ENCODE data around the gene MOCS3.

Gene MOCS3, protein sequence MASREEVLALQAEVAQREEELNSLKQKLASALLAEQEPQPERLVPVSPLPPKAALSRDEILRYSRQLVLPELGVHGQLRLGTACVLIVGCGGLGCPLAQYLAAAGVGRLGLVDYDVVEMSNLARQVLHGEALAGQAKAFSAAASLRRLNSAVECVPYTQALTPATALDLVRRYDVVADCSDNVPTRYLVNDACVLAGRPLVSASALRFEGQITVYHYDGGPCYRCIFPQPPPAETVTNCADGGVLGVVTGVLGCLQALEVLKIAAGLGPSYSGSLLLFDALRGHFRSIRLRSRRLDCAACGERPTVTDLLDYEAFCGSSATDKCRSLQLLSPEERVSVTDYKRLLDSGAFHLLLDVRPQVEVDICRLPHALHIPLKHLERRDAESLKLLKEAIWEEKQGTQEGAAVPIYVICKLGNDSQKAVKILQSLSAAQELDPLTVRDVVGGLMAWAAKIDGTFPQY
- 3.1 to 15.9 (median 10.4) reads per million in 17 experiments for total RNA-seq

DNA sequence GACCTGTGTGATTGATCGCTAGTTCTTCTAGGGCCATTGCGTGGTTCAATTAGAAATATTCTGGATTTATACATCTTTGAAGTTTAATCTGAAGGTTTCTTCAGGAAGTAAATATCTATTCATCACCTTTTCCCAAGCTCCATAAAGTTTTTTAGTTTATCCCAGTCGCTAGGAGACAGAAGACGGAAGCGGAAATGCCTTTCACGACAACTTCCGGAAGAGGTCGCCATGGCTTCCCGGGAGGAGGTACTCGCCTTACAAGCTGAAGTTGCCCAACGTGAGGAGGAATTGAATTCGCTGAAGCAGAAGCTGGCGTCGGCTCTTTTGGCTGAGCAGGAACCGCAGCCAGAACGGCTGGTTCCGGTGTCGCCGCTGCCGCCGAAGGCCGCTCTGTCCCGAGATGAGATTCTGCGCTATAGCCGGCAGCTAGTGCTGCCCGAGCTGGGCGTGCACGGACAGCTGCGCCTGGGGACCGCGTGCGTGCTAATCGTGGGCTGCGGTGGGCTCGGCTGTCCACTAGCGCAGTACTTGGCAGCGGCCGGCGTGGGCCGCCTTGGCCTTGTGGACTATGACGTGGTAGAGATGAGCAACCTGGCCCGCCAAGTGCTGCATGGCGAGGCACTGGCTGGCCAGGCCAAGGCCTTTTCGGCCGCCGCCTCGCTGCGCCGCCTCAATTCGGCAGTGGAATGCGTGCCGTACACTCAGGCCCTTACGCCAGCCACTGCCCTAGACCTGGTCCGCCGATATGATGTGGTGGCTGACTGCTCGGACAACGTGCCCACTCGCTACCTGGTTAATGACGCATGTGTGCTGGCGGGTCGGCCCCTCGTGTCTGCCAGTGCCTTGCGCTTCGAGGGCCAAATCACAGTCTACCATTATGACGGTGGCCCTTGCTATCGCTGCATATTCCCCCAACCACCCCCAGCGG lies at the start of gene MOCS3:
Gene MOCS3, plus strand, starts transcription at position 204 of the 928 bp plus-strand sequence. Its CDS starts 25 bp downstream, at position 229.
- DNase-seq, result peak; percentile 95 to 99 (median 96)

DNA sequence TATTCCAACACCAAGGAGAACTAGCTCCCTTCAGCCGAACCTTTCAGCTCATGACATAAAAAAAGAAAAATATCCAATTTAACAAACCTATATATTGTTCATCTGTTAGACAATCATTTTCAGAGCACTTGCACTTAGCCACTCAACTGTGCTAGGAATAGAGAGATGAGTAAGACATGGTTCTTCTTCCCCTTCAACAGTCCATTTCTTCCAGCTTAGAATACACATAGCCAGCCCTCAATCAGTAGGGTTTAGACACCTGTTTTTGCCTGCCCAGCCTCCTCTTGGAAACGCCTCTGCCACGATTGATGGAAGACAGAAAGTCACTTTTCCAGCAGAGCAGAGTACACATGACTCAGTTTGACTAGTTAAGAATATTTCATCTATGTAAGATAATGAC lies 49.2 kb upstream of the MOCS3 start:
- peak in 1 of 4 experiments; percentile 12 for DNase-seq

DNA sequence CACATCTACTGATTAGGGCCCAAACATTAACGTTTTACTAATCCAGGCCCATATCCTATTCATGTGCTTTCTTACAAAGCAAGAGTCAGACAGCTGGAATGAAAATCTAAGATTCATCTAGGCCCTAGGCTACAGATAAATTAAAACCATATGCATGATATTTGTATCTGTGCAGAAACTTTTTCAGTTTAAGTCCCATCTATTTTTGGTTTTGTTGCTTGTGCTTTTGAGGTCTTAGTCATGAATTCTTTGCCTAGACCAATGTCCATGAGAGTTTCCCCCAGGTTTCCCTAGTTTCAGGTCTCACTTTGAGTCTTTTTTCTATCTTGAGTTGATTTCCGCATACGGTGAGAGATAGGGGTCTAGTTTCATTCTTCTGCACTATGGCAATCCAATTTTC lies 47.6 kb upstream of the MOCS3 start:
- no peak for DNase-seq

DNA sequence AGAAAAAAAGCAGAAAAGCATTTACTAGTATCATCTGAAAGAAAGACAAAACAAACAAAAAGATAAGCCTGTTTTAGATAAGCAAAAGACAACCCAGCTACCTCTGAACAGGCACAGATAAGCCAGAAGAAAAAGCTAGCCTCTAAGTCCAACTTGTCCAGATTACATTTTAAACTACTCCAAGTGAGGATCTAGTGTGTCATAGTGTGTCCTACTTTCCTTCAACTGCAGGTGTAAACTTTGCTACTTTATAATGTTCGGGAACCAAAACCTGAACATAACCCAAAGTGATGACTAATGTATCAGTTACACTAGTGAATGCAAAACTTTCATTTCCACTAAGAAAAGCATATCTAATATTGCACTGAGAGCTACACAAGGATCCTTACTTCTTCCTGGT lies 46.9 kb upstream of the MOCS3 start:
- DNase-seq, result no peak

DNA sequence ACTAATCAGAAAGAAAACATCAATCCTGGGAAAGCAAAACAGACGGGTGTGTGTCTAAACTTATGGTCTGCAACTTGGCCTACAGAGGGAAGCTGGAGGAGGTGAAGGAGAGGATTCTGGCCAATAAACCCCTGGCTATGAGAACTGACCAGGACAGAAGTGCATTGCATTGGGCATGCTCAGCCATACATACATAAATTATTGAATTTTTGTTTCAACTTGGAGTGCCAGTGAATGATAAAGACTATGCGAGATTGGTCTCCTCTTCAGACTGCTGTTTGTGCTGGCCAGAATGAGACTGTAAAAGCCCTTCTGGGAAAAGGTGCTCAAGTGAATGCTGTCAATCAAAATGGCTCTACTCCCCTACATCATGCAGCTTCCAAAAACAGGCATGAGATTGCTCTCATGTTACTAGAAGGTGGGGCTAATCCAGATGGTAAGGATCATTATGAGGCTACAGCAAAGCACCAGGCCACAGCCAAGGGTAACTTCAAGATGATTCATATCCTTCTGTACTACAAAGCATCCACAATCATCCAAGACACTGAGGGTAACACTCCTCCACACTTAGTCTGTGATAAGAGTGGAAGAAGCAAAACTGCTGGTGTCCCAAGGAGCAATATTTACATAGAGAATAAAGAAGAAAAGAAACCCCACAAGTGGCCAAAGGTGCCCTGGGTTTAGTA lies 44.8 kb upstream of the MOCS3 start:
- DNase-seq, result no peak

DNA sequence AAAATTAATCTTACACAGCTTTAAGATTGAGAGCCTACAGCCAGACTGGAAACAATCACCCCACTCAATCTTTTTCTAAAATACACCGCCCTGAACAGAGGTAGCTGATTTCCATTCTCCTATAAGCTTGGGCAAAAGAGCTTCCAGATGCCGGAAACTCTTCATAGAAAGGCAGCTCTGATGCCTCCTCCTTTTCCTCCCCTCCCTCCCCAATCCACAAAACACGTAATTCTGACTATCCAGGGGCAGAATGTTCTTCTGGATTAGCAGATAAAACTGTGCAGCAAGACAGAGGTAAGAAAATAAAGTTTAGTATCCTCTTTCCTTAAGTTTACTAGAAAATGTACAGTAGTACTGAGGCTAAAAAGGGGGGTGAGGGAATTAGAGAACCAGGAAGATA lies 43.2 kb upstream of the MOCS3 start:
- DNase-seq, result no peak

DNA sequence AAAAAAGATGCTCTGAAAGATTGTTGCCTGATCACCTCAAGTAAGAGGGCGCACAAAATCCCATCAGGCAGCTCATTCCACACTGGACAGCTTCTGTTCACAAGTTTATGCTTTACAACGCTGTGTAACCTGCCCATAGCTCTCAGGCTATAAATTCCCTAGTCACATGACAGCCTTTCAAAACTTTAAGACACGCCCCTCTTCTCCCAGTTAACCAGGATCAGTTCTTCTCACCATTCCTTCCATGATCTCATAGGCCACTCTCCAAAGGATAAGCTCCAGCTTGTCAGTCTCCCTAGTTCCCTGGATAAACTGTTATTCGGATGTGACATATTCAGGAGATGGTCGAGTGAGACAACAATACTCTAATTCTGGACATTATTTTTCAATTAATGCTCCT lies 42.4 kb upstream of the MOCS3 start:
- DNase-seq, result no peak

DNA sequence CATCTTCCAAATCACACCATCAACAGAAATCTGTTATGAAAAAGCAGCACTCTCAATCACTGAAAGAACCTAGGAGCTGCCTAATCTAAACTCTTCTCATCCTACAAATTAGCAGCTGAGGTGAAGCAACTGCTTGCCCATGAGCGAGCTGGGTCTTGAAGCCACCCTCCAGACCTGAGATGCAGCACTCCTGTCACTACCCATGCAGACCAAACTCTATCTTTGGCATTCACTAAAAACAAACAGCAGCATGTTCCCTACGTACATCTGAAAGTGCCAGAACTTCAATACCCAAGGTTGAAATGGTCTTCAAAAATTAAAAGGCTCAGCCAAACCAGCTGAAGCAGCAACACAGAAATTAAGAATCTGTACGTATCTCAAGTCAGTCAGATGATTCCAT lies 41.7 kb upstream of the MOCS3 start:
- no peak for DNase-seq

DNA sequence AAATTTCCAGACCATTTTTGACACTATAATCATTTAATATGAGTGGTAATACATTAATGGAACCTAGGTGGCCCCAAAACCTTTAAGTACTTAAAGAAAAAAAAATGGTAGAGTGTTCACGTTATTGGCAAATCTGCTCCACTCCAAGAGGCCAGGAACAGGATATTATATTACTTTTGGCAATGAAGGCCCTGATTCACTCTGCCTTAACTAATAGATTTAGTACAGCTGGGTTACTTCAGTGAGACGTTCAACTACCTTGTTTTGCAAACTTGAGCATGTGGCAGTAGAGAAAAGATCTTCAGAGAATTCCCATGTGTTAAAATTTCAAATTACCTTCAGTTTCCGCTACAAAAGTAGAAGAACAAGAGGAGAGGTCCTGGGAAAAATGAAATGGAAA lies 40.2 kb upstream of the MOCS3 start:
- DNase-seq, result no peak

DNA sequence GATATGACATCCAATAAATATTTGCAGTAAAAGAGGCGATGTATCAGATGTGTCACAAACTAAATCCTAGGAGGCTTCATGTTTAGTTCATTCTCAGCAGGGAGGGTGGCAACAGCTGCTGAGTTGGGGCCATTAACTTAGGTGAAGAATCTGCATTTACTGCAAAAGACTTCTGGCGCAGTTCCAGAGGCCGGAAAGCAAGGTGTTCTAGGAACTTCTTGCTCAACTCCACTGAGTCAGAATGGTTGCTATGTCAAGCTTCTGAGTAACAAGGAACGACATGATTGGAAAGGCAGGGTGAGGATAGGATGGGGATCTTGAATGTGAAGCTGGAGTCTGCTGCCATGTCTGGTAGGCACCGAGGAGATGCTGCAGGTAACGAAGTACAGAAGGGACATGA lies 39.1 kb upstream of the MOCS3 start:
- no peak for DNase-seq

DNA sequence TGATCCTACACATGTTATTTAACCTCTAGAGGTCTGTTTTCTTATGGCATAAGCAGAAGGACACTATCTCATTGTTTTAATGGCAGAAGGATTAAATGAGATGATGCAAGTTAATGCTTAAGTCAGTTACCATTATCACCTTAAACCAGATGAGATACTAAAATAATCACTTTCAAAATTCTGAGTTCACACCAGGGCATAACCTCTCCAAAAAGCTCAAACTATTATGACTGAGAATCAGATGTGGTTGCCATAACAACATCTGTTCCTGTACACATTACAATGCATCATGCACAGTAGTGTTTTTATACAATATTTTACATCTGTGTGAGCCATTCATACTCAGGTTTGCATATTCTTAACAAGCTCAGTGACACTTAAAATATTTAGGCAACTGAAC lies 37.6 kb upstream of the MOCS3 start:
- DNase-seq, result no peak

DNA sequence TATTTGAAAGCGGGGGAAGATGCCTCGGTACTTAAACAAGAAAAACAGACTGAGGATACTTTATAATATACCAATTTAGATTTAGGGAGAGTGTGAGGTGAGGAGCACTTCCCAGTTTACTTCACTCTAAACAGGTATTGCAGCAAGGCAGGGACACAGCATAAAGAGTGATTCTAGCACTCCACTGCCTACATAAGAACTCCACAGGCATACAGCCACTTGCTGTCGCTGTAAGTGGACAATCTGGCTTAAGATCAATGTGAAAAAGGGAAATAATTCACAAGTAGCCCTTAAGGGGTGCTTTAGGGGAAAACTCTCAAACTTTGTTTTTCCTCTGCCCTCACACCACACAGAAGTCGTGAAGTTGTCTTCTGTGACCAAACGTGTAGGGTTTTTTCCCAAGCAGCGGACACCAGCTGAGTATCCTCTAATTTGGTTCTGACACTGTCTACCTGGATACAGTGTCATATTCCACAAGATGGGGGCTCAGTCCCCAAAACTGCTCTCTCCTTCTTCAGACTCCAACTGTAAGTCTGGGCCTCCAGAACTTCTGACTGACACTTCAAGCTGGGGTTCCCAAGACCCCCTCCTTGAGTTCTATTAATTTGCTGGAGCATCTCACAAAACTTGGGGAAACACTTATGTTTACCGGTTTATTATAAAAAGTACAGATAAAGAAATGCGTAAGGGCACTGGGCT lies 36.7 kb upstream of the MOCS3 start:
- DNase-seq, result no peak

DNA sequence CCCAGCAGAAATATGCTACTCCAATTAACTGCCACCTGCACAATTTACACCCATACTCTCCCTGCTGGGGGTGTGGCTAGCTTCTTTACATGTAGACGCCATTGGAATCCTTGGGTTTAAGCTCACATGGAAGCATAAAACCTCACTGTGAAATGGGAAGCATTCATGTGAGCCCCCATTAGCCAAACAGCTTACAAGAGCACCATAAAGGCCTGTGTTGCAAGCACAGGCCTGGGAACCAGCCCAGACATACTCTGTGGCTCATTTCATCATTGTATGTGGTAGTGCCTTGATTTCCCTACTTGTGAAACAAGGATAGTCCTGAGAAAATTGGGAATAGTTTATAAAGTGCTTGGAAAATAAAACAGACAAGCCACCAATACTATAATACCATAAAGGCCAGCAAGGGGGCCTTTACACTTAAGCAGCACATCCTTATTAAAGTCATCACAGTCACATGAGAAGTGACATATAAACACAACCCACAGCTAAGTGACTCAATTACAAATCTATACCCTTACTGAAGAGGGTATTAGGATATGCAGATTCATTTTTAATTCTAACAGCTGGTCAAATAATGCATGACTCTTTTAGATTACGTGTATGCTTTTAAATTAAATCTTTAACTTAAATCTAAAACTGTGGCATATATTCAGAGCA lies 34.2 kb upstream of the MOCS3 start:
- DNase-seq, result peak; percentile 3 to 53 (median 30)

DNA sequence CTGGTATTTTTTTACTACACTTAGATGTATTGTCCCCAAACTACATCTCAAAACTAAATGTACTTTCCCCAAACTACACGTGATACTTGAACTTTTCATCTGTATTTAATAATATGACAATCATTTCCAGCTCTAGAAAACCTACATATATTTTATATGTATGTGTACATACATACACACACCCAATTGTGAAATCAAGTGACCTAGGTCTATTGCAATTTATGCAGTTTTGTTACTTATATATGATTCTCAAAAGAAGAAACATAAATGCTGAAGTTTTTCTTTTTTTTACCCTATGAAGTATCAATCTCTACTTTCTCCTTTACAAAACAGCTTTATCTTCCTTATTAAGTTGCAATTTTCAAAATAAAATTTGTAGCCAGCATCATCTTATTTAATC lies 32.1 kb upstream of the MOCS3 start:
- peak in 2 of 4 experiments; percentile 23 to 30 for DNase-seq

DNA sequence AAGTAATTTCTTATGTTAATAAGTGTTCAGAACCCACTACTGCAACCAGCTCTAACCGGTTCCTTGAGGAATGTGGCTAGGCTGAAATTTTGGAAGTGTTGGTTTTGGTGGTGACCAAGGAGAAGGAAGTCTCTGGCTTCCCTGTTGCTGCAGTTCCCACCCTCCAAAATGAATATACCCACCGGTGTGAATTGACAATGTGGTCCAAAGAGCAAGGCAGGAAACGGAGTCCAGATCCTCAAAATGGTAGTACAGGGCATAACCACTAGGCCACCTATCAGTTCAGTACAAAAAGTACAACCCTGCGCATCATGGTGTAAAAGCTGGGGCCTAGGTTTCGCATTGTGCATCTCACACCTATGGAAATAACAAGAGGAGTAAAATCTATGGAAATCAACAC lies 30.1 kb upstream of the MOCS3 start:
- no peak for DNase-seq

DNA sequence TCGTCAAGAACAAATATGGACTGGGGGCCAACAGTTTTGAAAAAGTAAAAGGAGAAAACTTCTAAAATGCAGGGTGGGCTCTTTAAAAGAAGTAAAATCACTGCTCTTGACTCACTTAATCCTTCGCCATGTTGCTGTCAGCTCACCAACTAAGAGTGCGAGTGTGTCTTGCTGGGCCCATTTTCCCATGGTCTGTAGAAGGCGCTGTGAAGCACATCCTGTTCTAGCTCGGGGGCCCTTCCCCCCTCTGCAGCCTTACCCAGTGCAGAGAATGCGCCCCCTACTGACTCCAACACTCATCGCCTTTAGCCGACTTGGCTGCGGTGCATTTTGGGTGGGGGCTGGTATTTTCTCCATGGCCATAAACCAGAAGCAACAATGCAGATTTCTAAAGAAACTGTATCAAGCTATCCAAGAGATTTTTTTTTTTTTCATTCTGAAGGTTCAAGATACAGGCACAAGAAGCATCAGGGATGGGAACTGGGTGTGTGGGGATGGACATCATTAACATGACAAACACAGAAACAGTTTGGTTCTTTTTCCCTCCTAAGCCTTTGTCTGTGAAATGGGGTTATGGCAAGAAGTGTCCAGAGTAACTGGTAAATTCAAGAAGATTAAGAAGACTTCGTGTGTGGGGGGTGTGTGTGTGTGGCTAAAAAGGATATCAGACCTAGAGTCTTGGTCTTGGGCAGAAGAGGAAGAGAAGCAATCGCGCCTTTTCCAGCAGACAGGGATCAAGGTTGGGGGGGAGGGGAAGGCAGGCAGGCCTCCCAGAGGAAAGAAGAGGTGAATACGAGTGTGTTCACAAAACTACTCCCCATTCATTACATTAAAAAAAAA lies 29.1 kb upstream of the MOCS3 start:
- DNase-seq, result peak; percentile 93 to 96 (median 96)

DNA sequence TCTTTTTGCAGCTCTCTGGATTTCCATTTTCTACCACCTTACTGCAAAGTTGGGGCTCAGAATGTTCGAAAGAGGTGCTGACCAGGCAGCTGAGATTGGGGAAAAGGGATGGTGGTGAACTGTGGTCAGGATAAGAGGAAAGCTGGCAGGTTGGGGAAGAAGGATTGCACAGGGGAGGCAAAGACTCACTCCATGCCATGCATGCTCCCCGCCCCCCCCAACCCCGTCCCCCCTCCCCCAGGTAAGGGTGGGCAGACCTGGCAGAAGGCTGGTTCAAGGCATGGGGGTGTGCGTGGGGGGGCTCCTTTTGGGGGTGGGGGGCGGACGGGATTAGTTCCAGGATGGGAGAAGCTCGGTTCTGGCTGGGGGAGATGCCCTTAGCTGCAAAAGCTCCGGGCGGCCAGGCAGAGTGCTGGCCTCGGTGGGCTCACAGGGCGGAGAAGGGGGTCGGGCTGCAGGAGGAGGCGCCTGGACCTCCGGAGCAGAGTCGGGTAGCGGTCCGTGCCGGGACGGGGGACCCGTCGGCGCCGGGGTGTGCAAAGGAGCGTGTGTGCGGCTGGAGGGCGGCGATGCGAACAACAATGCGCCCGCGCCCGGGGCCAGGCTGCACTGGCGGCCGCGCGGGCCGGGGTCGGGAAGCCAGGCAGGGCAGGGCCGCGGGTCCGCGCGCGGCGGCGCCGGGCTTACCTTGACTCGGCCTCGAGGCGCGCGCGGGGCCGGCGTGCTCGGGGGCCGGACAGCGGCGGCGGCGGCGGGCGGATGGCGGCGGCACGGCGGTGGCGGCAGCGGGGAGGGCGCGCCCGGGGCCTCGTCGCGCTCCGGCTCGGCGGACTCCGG lies 28.3 kb upstream of the MOCS3 start:
- DNase-seq, result peak in 3 of 4 experiments; percentile 8 to 61 (median 40)

DNA sequence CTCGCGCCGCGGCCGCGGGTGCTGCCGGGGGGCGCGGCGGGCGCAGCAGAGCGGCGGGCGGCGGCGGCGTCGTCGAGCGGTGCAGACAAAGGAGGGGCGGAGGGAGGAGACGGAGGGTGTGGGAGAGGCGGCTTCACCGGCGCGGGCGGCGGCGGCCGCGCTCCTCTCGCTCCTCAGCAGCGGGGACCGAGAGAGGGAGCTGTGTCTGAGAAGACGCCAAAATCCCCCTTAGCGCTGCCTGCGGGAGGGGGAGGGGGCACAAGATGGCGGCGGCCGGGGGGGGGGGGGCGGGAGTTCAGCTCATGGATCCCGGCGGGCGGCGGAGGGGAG lies 27.7 kb upstream of the MOCS3 start:
- peak in 1 of 4 experiments; percentile 73 for DNase-seq

DNA sequence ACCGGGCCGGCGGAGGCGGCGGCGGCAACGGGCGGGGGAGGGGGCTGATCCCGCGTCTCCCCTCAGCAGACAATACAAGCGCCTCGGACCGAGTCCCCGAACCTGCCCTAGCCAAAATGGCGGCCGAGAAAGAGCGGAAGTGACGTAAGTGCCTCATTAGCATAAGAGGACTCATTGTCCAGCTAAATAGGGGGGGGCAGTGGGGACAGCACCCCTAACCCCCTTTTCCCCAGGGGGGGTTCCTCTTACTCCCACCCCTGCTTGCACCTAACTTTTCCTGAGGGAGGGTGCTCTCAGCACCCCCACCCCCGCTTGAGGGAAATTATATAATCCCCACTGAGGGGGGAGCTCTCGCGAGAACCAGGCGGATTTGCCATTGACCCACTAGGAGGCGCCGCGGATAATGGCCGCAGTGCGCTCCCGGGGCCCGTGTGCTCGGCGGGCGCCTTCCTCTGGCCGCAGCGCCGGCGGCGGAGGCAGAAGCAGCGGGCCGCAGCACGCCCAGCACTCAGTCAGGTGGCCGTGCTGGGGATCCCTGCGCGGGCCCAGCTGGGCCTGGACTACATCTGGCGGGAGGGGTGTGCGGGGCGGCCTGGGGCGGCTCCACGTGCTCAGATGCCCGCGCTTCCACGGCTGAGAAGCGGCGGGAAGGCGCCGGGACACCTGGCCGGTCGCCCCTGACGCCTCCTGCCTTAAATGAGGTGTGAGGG lies 27.2 kb upstream of the MOCS3 start, which contains the start of gene ADNP:
Gene ADNP, minus strand, starts transcription at position 132 of the 710 bp plus-strand sequence. CDS start 27,441 bp downstream, outside the sequence.
- peak; percentile 95 to 98 (median 97) for DNase-seq
